HepG2 (cell line): ENCODE measurements around the gene SERINC5. TPM values are rescaled to one million over a fixed set of nuclear protein-coding genes. Genes with fewer than 3 reads are reported as not detected.
A peak's percentile ranks its signal among the peaks of the same experiment; 100 is the strongest.

Experiments
- ATAC-seq: fragments of 200-7000 bp; cut with Tn5 transposase; 3 replicates; pipeline ENCODE4 v1.9.1; 2020; ENCODE audit warnings: mild to moderate bottlenecking, moderate library complexity
- BruUV-seq: library from RNA; stranded (reverse); fragments of 400-500 nt; replicated peaks from 2 replicates; lab custom pipeline; 2021; lab: Mats Ljungman, UMichigan
- CTCF ChIA-PET: fragments of 300-600 bp; formaldehyde crosslinking; extraction: SDS; loops from one replicate; lab custom pipeline; 2021; ENCODE audit warnings: low total read pairs, inconsistent platforms, low intra/inter-chr PET ratio; lab: Yijun Ruan, JAX
- POLR2A ChIA-PET: fragments of 350-600 bp; sonication (Branson Sonifier 250); formaldehyde crosslinking; loops from one replicate; lab custom pipeline; 2020; ENCODE audit warnings: antibody characterized with exemption, inconsistent platforms; lab: Yijun Ruan, JAX
- DNase-seq: peaks from one replicate; pipeline ENCODE4 v3.0.0-alpha.2; 2015; ENCODE audit warnings: low spot score
- FAIRE-seq: peaks from 3 replicates; lab custom pipeline; 2011; peaks lifted over from hg19 to GRCh38; lab: Jason Lieb, UNC
- H2AFZ ChIP-seq: one replicate; pipeline ENCODE4 v1.6.1; 2011; ENCODE audit warnings: low read length, inconsistent platforms
- H3K27ac ChIP-seq: fragments of 300-600 bp; 3 replicates; pipeline ENCODE4 v1.8.0; 2011; ENCODE audit warnings: mixed run types, mild to moderate bottlenecking, mixed read lengths, low read length, inconsistent platforms; ENCODE audit not compliant: insufficient read depth; ENCODE audit errors: extremely low read length
- H3K27me3 ChIP-seq, 2 experiments: fragments of 200-600 bp in 1 of 2; 2 replicates in 1 of 2; 3 replicates in 1 of 2; pipeline versions ENCODE4 v1.6.0 to v1.8.0; 2011; ENCODE audit warnings: low read length in 2 of 2, mild to moderate bottlenecking in 2 of 2, moderate library complexity in 2 of 2, inconsistent platforms in 1 of 2; ENCODE audit not compliant: insufficient read depth in 2 of 2, control insufficient read depth in 1 of 2
- H3K36me3 ChIP-seq, 2 experiments: fragments of 200-600 bp in 1 of 2; replicated peaks in 1 of 2; 2 replicates in 1 of 2; 3 replicates in 1 of 2; pipeline versions ENCODE4 v1.5.1 to v1.8.0; 2011; ENCODE audit warnings: low read length in 2 of 2, inconsistent platforms in 1 of 2; ENCODE audit not compliant: insufficient read depth in 2 of 2, control insufficient read depth in 1 of 2
- H3K4me1 ChIP-seq: 2 replicates; pipeline ENCODE4 v1.5.1; 2012; ENCODE audit warnings: low read length, inconsistent platforms; ENCODE audit not compliant: insufficient read depth
- H3K4me2 ChIP-seq: 2 replicates; pipeline ENCODE4 v1.6.0; 2011; ENCODE audit warnings: low read depth, low read length, inconsistent platforms
- H3K4me3 ChIP-seq, 3 experiments: fragments of 200-600 bp in 1 of 3; sonication (generic), shearing (Covaris generic) in 1 of 3; replicated peaks in 1 of 3; 2 replicates each; pipeline ENCODE4 v1.5.1; 2011 to 2016; ENCODE audit warnings: low read length in 3 of 3, inconsistent platforms in 2 of 3, low read depth in 2 of 3, mild to moderate bottlenecking in 2 of 3, control low read depth in 1 of 3, mixed read lengths in 1 of 3; ENCODE audit not compliant: insufficient read depth in 1 of 3
- H3K79me2 ChIP-seq: one replicate; pipeline ENCODE4 v1.6.1; 2011; ENCODE audit warnings: low read length, inconsistent platforms; ENCODE audit not compliant: insufficient read depth
- H3K9ac ChIP-seq: 2 replicates; pipeline ENCODE4 v1.6.0; 2011; ENCODE audit warnings: mild to moderate bottlenecking, low read depth, low read length, inconsistent platforms; ENCODE audit not compliant: insufficient read depth
- H3K9me3 ChIP-seq: 2 replicates; pipeline ENCODE4 v1.5.1; 2012; ENCODE audit warnings: mild to moderate bottlenecking, low read length
- H4K20me1 ChIP-seq: 2 replicates; pipeline ENCODE4 v1.6.0; 2011; ENCODE audit warnings: inconsistent platforms, mild to moderate bottlenecking, low read length, moderate library complexity; ENCODE audit not compliant: insufficient read depth
- ATF7 ChIP-seq, 2 experiments: fragments of 450-650 bp in 1 of 2; sonication (generic) in 1 of 2; formaldehyde crosslinking in 1 of 2; IDR thresholded peaks; 2 replicates each; pipeline versions ENCODE4 v1.4.0 to v1.6.1; 2016 to 2020; ENCODE audit warnings: antibody characterized with exemption in 1 of 2, mild to moderate bottlenecking in 1 of 2, missing genetic modification reagents in 1 of 2
- DDIT3 ChIP-seq: sonication (generic); formaldehyde crosslinking; IDR thresholded peaks from 2 replicates; pipeline ENCODE4 v1.4.0; 2020; ENCODE audit warnings: mild to moderate bottlenecking, missing genetic modification reagents
- HES4 ChIP-seq: sonication (generic); formaldehyde crosslinking; IDR thresholded peaks from 2 replicates; pipeline ENCODE4 v1.9.0; 2021; ENCODE audit warnings: mild to moderate bottlenecking, missing genetic modification reagents, borderline replicate concordance
- MED8 ChIP-seq: sonication (generic); formaldehyde crosslinking; IDR thresholded peaks from 2 replicates; pipeline ENCODE4 v1.8.1; 2023; ENCODE audit warnings: mild to moderate bottlenecking, missing genetic modification reagents; ENCODE audit not compliant: insufficient replicate concordance
- RBM22 ChIP-seq: fragments of 200-400 bp; formaldehyde crosslinking; optimal IDR thresholded peaks from 2 replicates; pipeline ENCODE3; 2017; ENCODE audit warnings: mild to moderate bottlenecking, low read length, moderate library complexity
- SKI ChIP-seq: fragments of 450-650 bp; IDR thresholded peaks from one replicate; pipeline ENCODE4 v1.6.1; 2018; ENCODE audit warnings: mild to moderate bottlenecking; ENCODE audit not compliant: partially characterized antibody
- SP5 ChIP-seq: IDR thresholded peaks from 2 replicates; pipeline ENCODE4 v1.6.1; 2016; ENCODE audit warnings: low read depth, borderline replicate concordance
- SPEN ChIP-seq: sonication (generic); formaldehyde crosslinking; IDR thresholded peaks from 2 replicates; pipeline ENCODE4 v1.5.1; 2020; ENCODE audit warnings: low read depth, mild to moderate bottlenecking, missing genetic modification reagents
- SUZ12 ChIP-seq: fragments of 150-350 bp; IDR thresholded peaks from 2 replicates; pipeline ENCODE4 v1.6.1; 2014; ENCODE audit warnings: low read depth, low read length
- ZNF224 ChIP-seq: sonication (generic); formaldehyde crosslinking; IDR thresholded peaks from 2 replicates; pipeline ENCODE4 v1.5.0; 2020; ENCODE audit warnings: mild to moderate bottlenecking, missing genetic modification reagents
- ZNF484 ChIP-seq: sonication (generic); formaldehyde crosslinking; IDR thresholded peaks from 2 replicates; pipeline ENCODE4 v1.5.1; 2020; ENCODE audit warnings: mild to moderate bottlenecking, low read depth, missing genetic modification reagents, borderline replicate concordance
- ZNF687 ChIP-seq: sonication (generic); formaldehyde crosslinking; IDR thresholded peaks from 2 replicates; pipeline ENCODE4 v1.5.1; 2020; ENCODE audit warnings: mild to moderate bottlenecking, missing genetic modification reagents, moderate library complexity
- ZNF775 ChIP-seq: sonication (generic); formaldehyde crosslinking; IDR thresholded peaks from 2 replicates; pipeline ENCODE4 v1.4.0; 2020; ENCODE audit warnings: missing genetic modification reagents, mild to moderate bottlenecking, moderate library complexity, borderline replicate concordance
- WGBS: methylation state at CpG from one replicate; pipeline ENCODE4 v1.1.6; 2017; ENCODE audit warnings: low lambda C conversion rate; 5-methylcytosine and 5-hydroxymethylcytosine counted together
- in situ Hi-C: cut with HindIII; loops from 2 replicates; pipeline ENCODE4 v1.10.0; 2017; ENCODE audit warnings: low pct_unique_long_range_greater_than_20kb; ENCODE audit not compliant: extremely low pct_ligation_motif_present
- intact Hi-C: fragments of 100-400 bp; cut with micrococcal nuclease; formaldehyde crosslinking; loops from one replicate; pipeline ENCODE4 v1.10.0; 2022; ENCODE audit not compliant: unreplicated experiment
- polyA plus RNA-seq, 8 experiments: library from polyadenylated mRNA; depleted of rRNA in 3 of 8; stranded (reverse) in 7 of 8; unstranded in 1 of 8; fragments of >200 nt; fragmentation: Illumina TruSeq in 4 of 8; extraction: Trizol in 4 of 8; gene quantifications; 2 replicates each; pipeline versions ENCODE4 v1.2.1 to v1.2.3, GENCODE V29; 2011 to 2016; ENCODE audit warnings: low read depth in 4 of 8, missing spikeins in 1 of 8, mixed read lengths in 1 of 8; ENCODE audit not compliant: insufficient read depth in 1 of 8
- total RNA-seq, 5 experiments: library from RNA; depleted of rRNA; stranded (reverse); fragments of >200 nt; fragmentation: Illumina TruSeq; extraction: Trizol; gene quantifications; 2 replicates each; pipeline ENCODE4 v1.2.3, GENCODE V29; 2016; ENCODE audit warnings: low read depth in 1 of 5

The SERINC5 gene
- total and polyA plus RNA-seq, 2 of the 13 experiments (the other 11 are each of a cell fraction or from before 2014, with no cell fraction given) = 17.3 to 22.8 TPM

- FAIRE-seq (no peak), DNase-seq (no peak), ATAC-seq (no peak)
- Histone ChIP-seq H3K4me2 (no peak overlapping the region), H3K4me1 (peaks cover 11% of the 10 kb centered on the region), H3K79me2 (no peaks in the 10 kb centered on the region), H3K9ac (no peak overlapping the region), H3K9me3 (no peaks in the 10 kb centered on the region), H3K4me3 (no peak overlapping the region), H3K27ac (no peak overlapping the region), H4K20me1 (no peaks in the 10 kb centered on the region), H3K36me3 (peaks cover 18 to 60% of the 10 kb centered on the region in 2 experiments), H2AFZ (no peak overlapping the region), H3K27me3 (no peaks in the 10 kb centered on the region)
- ChIA-PET CTCF (no interaction called here), POLR2A (no interaction called here)
- 96% methylated on average over 5 of the region's 9 CpGs for WGBS
- in situ Hi-C loops (no loop called here), intact Hi-C loops (no loop called here)
- BruUV-seq = no TSS peak
- TF ChIP-seq ZNF484 = no peak
- no peak for TF ChIP-seq SUZ12
- peak; percentile 28 for TF ChIP-seq RBM22
Observed at GRCh38 chr5:80147119-80147815, 108.6 kb downstream of the SERINC5 start.

- Histone ChIP-seq H3K36me3 (peaks cover 20 to 61% of the 10 kb centered on the region in 2 experiments), H3K4me2 (no peak overlapping the region), H3K4me3 (no peak overlapping the region), H4K20me1 (no peaks in the 10 kb centered on the region), H2AFZ (no peak overlapping the region), H3K9me3 (no peaks in the 10 kb centered on the region), H3K4me1 (no peaks in the 10 kb centered on the region; the same call in 1 of the 2 replicates), H3K27ac (no peak overlapping the region), H3K27me3 (no peaks in the 10 kb centered on the region), H3K9ac (no peak overlapping the region), H3K79me2 (no peaks in the 10 kb centered on the region)
- DNase-seq (no peak), ATAC-seq (no peak), FAIRE-seq (no peak)
- intact Hi-C loops (no loop called here), in situ Hi-C loops (no loop called here)
- 97% methylated on average over 9 of the region's 9 CpGs for WGBS
- BruUV-seq = no TSS peak
- CTCF ChIA-PET = no interaction called here
- POLR2A ChIA-PET = no interaction called here
- no peak for TF ChIP-seq MED8 (CRISPR knock-in tag)
- TF ChIP-seq DDIT3 (CRISPR knock-in tag) = no peak
- TF ChIP-seq ZNF687 (CRISPR knock-in tag) = no peak
- no peak for TF ChIP-seq ZNF224 (CRISPR knock-in tag)
- no peak for TF ChIP-seq ATF7 (IDR thresholded peaks at IDR 0.05)
- no peak for TF ChIP-seq ATF7 (CRISPR knock-in tag; IDR thresholded peaks at IDR 0.05)
- TF ChIP-seq ZNF775 (CRISPR knock-in tag) = no peak
- no peak for TF ChIP-seq SP5 (CRISPR knock-in tag)
- TF ChIP-seq HES4 = no peak
- no peak for TF ChIP-seq SPEN (CRISPR knock-in tag)
- TF ChIP-seq SKI = no peak
Observed at GRCh38 chr5:80146046-80146445, 109.8 kb downstream of the SERINC5 start.
